Pancreas (tissue), 10 donors: Measurements from ENCODE around the gene GALE. TPM values are rescaled to one million over a fixed set of nuclear protein-coding genes. Genes with fewer than 3 reads are reported as not detected.

Source experiments
- ATAC-seq, 4 donors: fragments of 200-7000 bp; cut with Tn5 transposase; one replicate each; pipeline versions ENCODE4 v1.8.0 to v1.9.1; 2020; ENCODE audit warnings: mild to moderate bottlenecking in 4 of 4, moderate library complexity in 4 of 4
- DNase-seq, 6 donors: peaks; one replicate each; pipeline ENCODE4 v3.0.0-alpha.2; 2020
- FAIRE-seq: peaks from 2 replicates; lab custom pipeline; 2012; peaks lifted over from hg19 to GRCh38; lab: Jason Lieb, UNC
- H3K27ac ChIP-seq, 4 donors: fragments of 200-600 bp; sonication (generic); 1 replicate in 3 of 4; 2 replicates in 1 of 4; pipeline versions ENCODE4 v1.5.0 to v1.8.0; 2020
- H3K27me3 ChIP-seq, 4 donors: fragments of 200-600 bp; one replicate each; pipeline ENCODE4 v1.8.0; 2021
- H3K36me3 ChIP-seq, 3 donors: fragments of 200-600 bp; sonication (generic) in 1 of 3; one replicate each; pipeline versions ENCODE4 v1.5.0 to v1.8.0; 2020 to 2021
- H3K4me1 ChIP-seq, 3 donors: fragments of 200-600 bp; one replicate each; pipeline ENCODE4 v1.8.0; 2021
- H3K4me3 ChIP-seq, 4 donors: fragments of 200-600 bp; sonication (generic) in 2 of 4; one replicate each; pipeline versions ENCODE4 v1.5.0 to v1.8.0; 2020 to 2021
- H3K9me3 ChIP-seq, 4 donors: fragments of 200-600 bp; one replicate each; pipeline ENCODE4 v1.8.0; 2021
- CTCF ChIP-seq, 4 donors: fragments of 200-600 bp; sonication (generic) in 3 of 4; IDR thresholded peaks; one replicate each; pipeline versions ENCODE4 v1.5.0 to v1.8.0; 2021; ENCODE audit warnings: antibody characterized with exemption in 4 of 4
- WGBS, 2 donors: extraction: QIAGEN DNeasy Blood & Tissue Kit; methylation state at CpG; one replicate each; pipeline ENCODE4 v1.1.7; 2013; 5-methylcytosine and 5-hydroxymethylcytosine counted together
- intact Hi-C, 3 donors: fragments of 100-400 bp; cut with DNase I; formaldehyde crosslinking; loops; one replicate each; pipeline versions ENCODE4 v1.11.1 to v1.14.2; 2022
- polyA plus RNA-seq, 2 donors: library from polyadenylated mRNA; stranded (reverse); fragments of 200-250 nt; gene quantifications; one replicate each; pipeline ENCODE4 v1.2.3, GENCODE V29; 2013
- total RNA-seq, 6 donors: library from RNA; stranded (reverse); fragmentation: NEBNext Ultra II Directional in 4 of 6; extraction: Animal tissue kit (Norgen Biotek cat#: 25700) in 4 of 6; gene quantifications; one replicate each; pipeline versions ENCODE4 v1.2.1 to v1.2.4, GENCODE V29; 2021 to 2023
- donor health status: healthy with polysubstance abuse.
- donor health status: DM: no; HTN: no; CAD: no; lungs with moderate emphysema.
- donor health status: DM: no; HTN: no; CAD: no.
- donor health status: control.
- donor health status: control.
- donor health status: Bipolar disorder and iron deficiency.
- donor health status: DM: yes; HTN: yes; CAD: no.
- donor health status: DM: no; HTN: no; CAD: no.
- donor health status: DM: no; HTN: no; CAD: no.
- donor health status: DM: yes; HTN: yes; CAD: no.

Gene GALE
- total and polyA plus RNA-seq, 8 donors, result 5.6 to 34.6 (median 13.4) TPM

- peaks cover 12 to 86% (median 65%) of the 10 kb centered on the region in 3 donors for H3K36me3 ChIP-seq
- ATAC-seq (no peak), FAIRE-seq (no peak), DNase-seq (no peak)
- no peaks in the 10 kb centered on the region for H3K9me3 ChIP-seq
- H3K4me1 ChIP-seq, result no peaks in the 10 kb centered on the region
- H3K27ac ChIP-seq, result no peak overlapping the region
- no peak for TF ChIP-seq CTCF (IDR thresholded peaks at IDR 0.05)
- no peaks in the 10 kb centered on the region for H3K27me3 ChIP-seq
- no peak overlapping the region for H3K4me3 ChIP-seq
- WGBS, 2 donors, result 88 to 90% methylated on average over 1 of the region's 1 CpG
- intact Hi-C loops, result no loop called here
These were observed 42.7 kb downstream of the GALE start for GRCh38 chr1:23757812-23758211.

- ATAC-seq (peak in 2 of 4 donors; percentile 29 to 36), DNase-seq (no peak), FAIRE-seq (no peak)
- Histone ChIP-seq H3K36me3 (peaks cover 12 to 97% (median 76%) of the 10 kb centered on the region in 3 donors), H3K4me3 (no peak overlapping the region), H3K9me3 (no peaks in the 10 kb centered on the region), H3K4me1 (no peaks in the 10 kb centered on the region), H3K27ac (no peak overlapping the region), H3K27me3 (no peaks in the 10 kb centered on the region)
- 87 to 90% methylated on average over 3 of the region's 3 CpGs for WGBS, 2 donors
- TF ChIP-seq CTCF (IDR thresholded peaks at IDR 0.05), result no peak
- intact Hi-C loops, result no loop called here
These were observed 43.9 kb downstream of the GALE start for GRCh38 chr1:23756676-23757075.

GRCh38 chr1:23752909-23753308 is 47.6 kb downstream of the GALE start:
- intact Hi-C loops, result no loop called here
- TF ChIP-seq CTCF (IDR thresholded peaks at IDR 0.05), result no peak
- Histone ChIP-seq H3K27ac (no peak overlapping the region), H3K9me3 (no peaks in the 10 kb centered on the region), H3K4me3 (no peak overlapping the region), H3K27me3 (no peaks in the 10 kb centered on the region), H3K4me1 (no peaks in the 10 kb centered on the region), H3K36me3 (peaks cover 12 to 82% (median 74%) of the 10 kb centered on the region in 3 donors)
- WGBS, 2 donors, result 48 to 59% methylated on average over 1 of the region's 1 CpG
- DNase-seq (no peak), FAIRE-seq (no peak), ATAC-seq (no peak)

- FAIRE-seq, result no peak
- intact Hi-C loops, result no loop called here
- Histone ChIP-seq H3K27ac (no peak overlapping the region), H3K27me3 (no peaks in the 10 kb centered on the region), H3K9me3 (no peaks in the 10 kb centered on the region), H3K4me3 (no peak overlapping the region), H3K4me1 (peaks cover 0 to 9% (median 0%) of the 10 kb centered on the region in 3 donors), H3K36me3 (peaks cover 12 to 71% (median 64%) of the 10 kb centered on the region in 3 donors)
- no peak for ATAC-seq
- no peak for TF ChIP-seq CTCF (IDR thresholded peaks at IDR 0.05)
- WGBS, 2 donors, result 50 to 55% methylated on average over 4 of the region's 4 CpGs
- no peak for DNase-seq
These were observed 48.7 kb downstream of the GALE start for GRCh38 chr1:23751815-23752200.

GRCh38 chr1:23751050-23751814 is 49.3 kb downstream of the GALE start:
- peak; percentile 70 to 92 (median 88) for ATAC-seq
- intact Hi-C loops, result no loop called here
- peak in 3 of 6 donors; percentile 46 to 56 (median 48) for DNase-seq
- TF ChIP-seq CTCF (IDR thresholded peaks at IDR 0.05), result peak; percentile 36 to 66 (median 52)
- FAIRE-seq, result no peak
- peaks cover 0 to 15% (median 4%) of the 10 kb centered on the region in 3 donors for H3K4me1 ChIP-seq
- H3K27ac ChIP-seq, result no peak overlapping the region
- H3K9me3 ChIP-seq, result no peaks in the 10 kb centered on the region
- no peak overlapping the region for H3K4me3 ChIP-seq
- WGBS, 2 donors, result 30% methylated on average over 11 of the region's 11 CpGs
- H3K27me3 ChIP-seq, result no peaks in the 10 kb centered on the region
- peaks cover 11 to 65% (median 59%) of the 10 kb centered on the region in 3 donors for H3K36me3 ChIP-seq
